HG03469 (cell line): ENCODE results near the gene SLC39A1.
"Not testable (repeated sequence)": the region's sequence is repeated elsewhere in the genome, so short reads cannot be mapped to it uniquely, and the experiment has no call there.

ENCODE experiments used
- ATAC-seq: cut with Tn5 transposase; IDR thresholded peaks from one replicate; pipeline ENCODE4 v1.9.1; 2021; ENCODE audit warnings: mild to moderate bottlenecking, moderate library complexity, moderate number of reproducible peaks; ENCODE audit not compliant: unreplicated experiment

The SLC39A1 gene

GRCh38 chr1:153963030-153963849, at the start of gene SLC39A1:
SLC39A1 (minus strand) TSS chr1:153963537; CDS start chr1:153962715, 822 bp downstream.
- ATAC-seq = peak; percentile 31

GRCh38 chr1:154012543-154012942, 49.2 kb upstream of the SLC39A1 start:
- ATAC-seq = not testable (repeated sequence)

GRCh38 chr1:154012129-154012528, 48.8 kb upstream of the SLC39A1 start:
- no peak for ATAC-seq

- no peak for ATAC-seq
Measured at GRCh38 chr1:154006136-154006535, 42.8 kb upstream of the SLC39A1 start.

GRCh38 chr1:154000420-154000819, 37.1 kb upstream of the SLC39A1 start:
- ATAC-seq = no peak

- ATAC-seq = not testable (repeated sequence)
Measured at GRCh38 chr1:153996882-153997281, 33.5 kb upstream of the SLC39A1 start.

- ATAC-seq = no peak
Measured at GRCh38 chr1:153995640-153996039, 32.3 kb upstream of the SLC39A1 start.

GRCh38 chr1:153995202-153995601, 31.9 kb upstream of the SLC39A1 start:
- ATAC-seq = no peak

GRCh38 chr1:153991806-153992205, 28.5 kb upstream of the SLC39A1 start:
- ATAC-seq = no peak

GRCh38 chr1:153991151-153991630, 27.9 kb upstream of the SLC39A1 start:
- ATAC-seq = no peak

- ATAC-seq = peak; percentile 64
Measured at GRCh38 chr1:153990468-153991150, 27.3 kb upstream of the SLC39A1 start, which contains the start of gene RPS27. RPS27 (plus strand) TSS chr1:153990762; CDS start chr1:153990797, 35 bp downstream.

GRCh38 chr1:153987621-153988020, 24.3 kb upstream of the SLC39A1 start:
- ATAC-seq = no peak

- ATAC-seq = no peak
Measured at GRCh38 chr1:153985941-153986761, 22.8 kb upstream of the SLC39A1 start, which contains the start of gene RAB13. RAB13 (minus strand) TSS chr1:153986339; CDS start chr1:153986236, 103 bp downstream.

- no peak for ATAC-seq
Measured at GRCh38 chr1:153985341-153985912, 22.1 kb upstream of the SLC39A1 start.

GRCh38 chr1:153984123-153984894, 21.0 kb upstream of the SLC39A1 start:
- ATAC-seq = no peak

- not testable (repeated sequence) for ATAC-seq
Measured at GRCh38 chr1:153981735-153982134, 18.4 kb upstream of the SLC39A1 start.

GRCh38 chr1:153979091-153979490, 15.8 kb upstream of the SLC39A1 start:
- not testable (repeated sequence) for ATAC-seq

GRCh38 chr1:153978274-153978909, 15.1 kb upstream of the SLC39A1 start:
- ATAC-seq = no peak
